PFSK-1 (cell line): ENCODE results near the gene ARHGAP4.

Experiments used
- FOXP2 ChIP-seq: optimal IDR thresholded peaks from 2 replicates; pipeline ENCODE3; 2011; ENCODE audit warnings: borderline replicate concordance, control low read depth, inconsistent platforms; ENCODE audit not compliant: insufficient read depth; ENCODE audit errors: extremely low read length, extremely low read depth
- POLR2AphosphoS5 ChIP-seq: IDR thresholded peaks from 2 replicates; pipeline ENCODE4 v1.6.1; 2012; ENCODE audit warnings: low read depth, mild to moderate bottlenecking, control low read depth, low read length, moderate library complexity
- REST ChIP-seq, 2 experiments: IDR thresholded peaks; 2 replicates each; pipeline versions ENCODE4 v1.6.1 to v1.8.0; 2011 to 2012; ENCODE audit warnings: low read depth in 2 of 2, low read length in 2 of 2, control low read depth in 1 of 2, inconsistent platforms in 1 of 2, mild to moderate bottlenecking in 1 of 2, moderate library complexity in 1 of 2; ENCODE audit not compliant: insufficient read depth in 1 of 2
- SIN3A ChIP-seq: IDR thresholded peaks from 2 replicates; pipeline ENCODE4 v1.6.1; 2012; ENCODE audit warnings: mild to moderate bottlenecking, low read length, moderate library complexity, borderline replicate concordance; ENCODE audit not compliant: insufficient read depth
- TAF1 ChIP-seq: IDR thresholded peaks from 2 replicates; pipeline ENCODE4 v1.6.1; 2012; ENCODE audit warnings: low read length, control low read depth, borderline replicate concordance; ENCODE audit not compliant: insufficient read depth

ARHGAP4 gene

GRCh38 chrX:153887385-153887784 lies 38.7 kb downstream of the ARHGAP4 start:
- TF ChIP-seq REST (IDR thresholded peaks at IDR 0.05; ENCODE audit: insufficient read depth in 1 of 2, low read depth in 2 of 2, low read length in 2 of 2) = 0 out of 4 replicates have a peak, but pooled peaks of 1 of the 2 experiments have one; percentile 12
- no peak for TF ChIP-seq POLR2AphosphoS5

GRCh38 chrX:153886915-153887314 lies 39.1 kb downstream of the ARHGAP4 start:
- TF ChIP-seq TAF1 (no peak), POLR2AphosphoS5 (no peak), REST (IDR thresholded peaks at IDR 0.05; ENCODE audit: insufficient read depth in 1 of 2, low read depth in 2 of 2, low read length in 2 of 2) (no peak), FOXP2 (no peak), SIN3A (no peak)

GRCh38 chrX:153885968-153886903 lies 39.8 kb downstream of the ARHGAP4 start, which contains the start of gene L1CAM:
TSS of gene L1CAM (minus strand) at chrX:153886173. CDS start at chrX:153875836, 10,337 bp downstream.
- no peak for TF ChIP-seq FOXP2
- no peak for TF ChIP-seq TAF1
- no peak for TF ChIP-seq SIN3A
- TF ChIP-seq REST (IDR thresholded peaks at IDR 0.05; ENCODE audit: insufficient read depth in 1 of 2, low read depth in 2 of 2, low read length in 2 of 2) = no peak
- no peak for TF ChIP-seq POLR2AphosphoS5

- TF ChIP-seq TAF1 (no peak), SIN3A (no peak), POLR2AphosphoS5 (no peak), REST (IDR thresholded peaks at IDR 0.05; ENCODE audit: insufficient read depth in 1 of 2, low read depth in 2 of 2, low read length in 2 of 2) (no peak), FOXP2 (no peak)
Measured at GRCh38 chrX:153885208-153885787, 40.8 kb downstream of the ARHGAP4 start.
